NCI-H2081 (cell line): ENCODE measurements around the gene BCLAF3.

ENCODE experiments used
- DNase-seq, 2 experiments: peaks; one replicate each; lab custom pipeline; 2025; lab: John Stamatoyannopoulos, UW

BCLAF3 gene

GRCh38 chrX:19966056-19966455 lies 24.8 kb downstream of the BCLAF3 start:
- no peak for DNase-seq

DNA sequence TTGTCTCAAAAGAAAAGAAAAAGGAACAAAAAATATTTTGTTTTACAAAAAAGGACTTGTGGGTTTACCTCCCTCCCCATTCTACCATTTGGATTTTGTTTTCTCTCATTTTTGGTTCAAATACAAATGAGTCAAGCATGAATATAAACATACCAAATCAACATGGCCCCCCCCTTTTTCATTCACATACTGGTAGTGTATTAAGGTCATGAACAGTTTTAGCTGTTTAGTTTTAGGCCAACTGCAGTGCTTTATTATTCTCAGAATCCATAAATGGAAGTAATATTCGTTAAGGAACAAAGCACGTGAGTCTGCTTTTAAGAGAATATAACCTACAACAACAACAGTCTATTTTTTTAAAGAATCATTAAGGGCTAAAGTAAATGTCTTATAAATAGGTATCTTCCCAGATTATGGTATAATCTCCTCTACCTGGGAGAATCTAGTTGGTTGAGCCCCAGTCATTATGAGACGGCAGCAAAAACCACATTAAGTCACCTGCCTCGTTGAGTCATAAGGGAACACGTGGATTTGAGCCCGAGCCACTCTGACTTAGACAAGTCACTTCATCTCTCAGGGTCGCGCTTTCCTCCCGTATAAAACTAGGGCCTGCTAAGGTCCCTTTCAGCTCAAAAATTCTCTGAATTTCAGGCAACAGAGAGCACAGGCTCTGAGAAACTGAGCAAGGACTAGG lies 26.7 kb downstream of the BCLAF3 start:
- DNase-seq, result no peak

DNA sequence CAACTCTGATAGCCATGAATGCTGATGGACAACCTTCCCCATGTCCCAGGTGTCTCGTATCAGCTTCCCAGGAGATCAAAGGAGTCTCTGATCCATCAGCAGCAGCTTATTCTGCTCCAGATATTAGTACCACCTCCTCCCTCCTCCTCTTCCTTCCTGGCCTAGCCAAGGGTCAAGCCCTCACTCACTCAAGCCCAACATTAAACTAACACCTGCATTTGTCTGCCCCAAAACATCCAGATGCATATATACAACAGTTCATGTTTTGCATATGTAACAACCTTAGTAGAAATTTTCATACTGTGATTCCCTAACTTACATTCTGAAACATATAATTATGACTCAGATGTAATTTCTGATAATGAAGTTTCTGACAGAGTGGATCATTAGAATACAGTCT lies 29.9 kb downstream of the BCLAF3 start:
- DNase-seq, result no peak

- no peak for DNase-seq
These were observed 32.0 kb downstream of the BCLAF3 start for GRCh38 chrX:19958552-19959486.

- DNase-seq, result no peak
These were observed 33.9 kb downstream of the BCLAF3 start for GRCh38 chrX:19956923-19957322.

DNA sequence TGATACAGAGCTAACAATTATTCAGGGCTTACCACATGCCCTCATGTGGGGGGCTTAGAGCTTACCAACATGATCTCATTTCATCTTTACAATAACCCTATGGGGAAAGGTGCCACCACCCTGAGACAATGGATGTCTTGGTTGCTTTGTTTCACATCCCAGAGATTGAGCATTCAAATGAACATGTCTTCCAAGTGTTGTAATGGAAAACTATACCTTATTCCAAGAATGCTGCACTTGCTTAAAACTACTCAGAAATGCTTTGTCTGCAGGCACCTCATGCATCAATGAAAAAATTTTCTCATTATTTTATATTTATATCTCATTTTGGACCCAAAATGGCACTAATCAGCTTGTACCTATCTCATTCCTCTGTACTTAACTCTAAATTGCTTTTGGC lies 34.6 kb downstream of the BCLAF3 start:
- no peak for DNase-seq

DNA sequence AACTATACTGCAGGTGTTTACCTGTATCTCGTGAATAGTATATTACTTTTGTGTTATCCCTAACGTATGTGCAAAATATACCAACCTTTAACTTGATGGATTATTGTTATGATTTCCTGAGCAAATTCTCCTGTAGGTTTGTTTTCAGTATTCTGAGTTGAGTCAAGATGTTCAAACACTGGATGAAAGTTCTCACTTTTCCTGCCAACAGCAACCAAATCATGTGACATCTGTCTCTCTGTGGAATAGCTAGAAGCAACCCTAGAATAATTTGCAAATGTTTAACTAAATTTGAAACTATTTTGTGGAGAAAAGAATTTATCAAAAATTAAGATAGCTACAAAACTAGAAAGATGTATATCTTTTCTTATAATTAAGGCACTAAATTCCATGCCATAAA lies 35.6 kb downstream of the BCLAF3 start:
- DNase-seq, result no peak

GRCh38 chrX:19954335-19955096 lies 36.3 kb downstream of the BCLAF3 start:
- no peak for DNase-seq

DNA sequence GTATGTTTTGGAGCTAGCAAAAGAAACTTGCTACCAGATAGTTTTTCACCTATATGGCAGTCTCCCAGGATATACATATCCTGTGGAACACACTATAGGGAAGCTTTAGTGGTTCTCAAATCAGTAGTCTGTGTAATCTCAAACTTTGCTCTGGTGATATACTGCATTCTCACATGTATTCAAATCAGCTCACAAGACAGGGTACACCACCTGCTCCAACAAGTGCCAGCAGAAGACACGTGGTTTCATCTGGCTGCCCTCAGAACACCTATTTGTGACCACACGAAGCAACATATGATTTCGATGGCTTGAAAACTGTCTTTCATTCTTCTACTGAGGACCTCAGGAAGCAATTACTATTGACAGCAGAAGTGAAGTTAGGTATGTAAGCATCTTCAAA lies 37.7 kb downstream of the BCLAF3 start:
- DNase-seq, result no peak

DNA sequence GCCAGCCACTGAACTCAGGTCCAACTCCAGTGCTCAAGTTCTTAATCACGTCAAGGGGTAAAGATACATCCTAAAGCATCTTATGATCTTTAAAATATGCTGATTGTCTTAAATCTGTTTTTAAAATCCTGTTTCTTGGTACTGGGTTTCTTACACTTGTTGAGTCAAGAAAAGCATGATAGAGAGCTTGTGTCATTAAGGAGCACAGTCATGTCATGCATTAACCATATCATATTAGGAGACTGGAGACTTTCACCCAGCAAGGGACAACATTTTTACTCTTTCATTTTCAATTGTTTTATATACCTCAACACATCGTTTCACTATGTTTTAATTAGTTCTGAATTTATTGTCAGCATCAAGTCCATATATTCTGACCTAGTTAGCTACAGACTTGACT lies 41.5 kb downstream of the BCLAF3 start:
- no peak for DNase-seq

DNA sequence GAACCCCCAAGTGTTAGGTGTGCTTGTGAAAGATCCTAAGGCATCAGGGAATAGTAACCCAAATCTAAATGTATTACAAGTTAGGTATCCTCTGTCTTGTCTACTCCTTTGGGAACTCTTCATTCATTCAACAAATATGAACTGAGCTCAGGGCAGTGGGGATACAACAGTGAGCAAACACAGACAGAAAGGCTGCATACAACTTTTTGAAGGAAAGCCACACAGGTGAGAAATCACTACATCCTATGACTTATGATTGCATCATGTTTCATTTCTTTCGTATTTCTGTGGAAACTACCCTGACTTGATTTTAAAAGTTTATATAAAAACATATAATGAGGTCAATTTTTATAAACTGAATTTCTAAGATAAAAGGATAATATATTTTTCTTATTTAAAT lies 43.2 kb downstream of the BCLAF3 start:
- no peak for DNase-seq
